Ishikawa (cell line): ENCODE measurements around the gene SLC16A13.

Experiments used
- CEBPB ChIP-seq: IDR thresholded peaks from 2 replicates; pipeline ENCODE4 v1.6.1; 2012
- CREB1 ChIP-seq: IDR thresholded peaks from 2 replicates; pipeline ENCODE4 v1.6.1; 2012; ENCODE audit warnings: low read depth
- EGR1 ChIP-seq: IDR thresholded peaks from 2 replicates; pipeline ENCODE4 v1.6.1; 2012
- EP300 ChIP-seq: IDR thresholded peaks from 2 replicates; pipeline ENCODE4 v1.6.1; 2012; ENCODE audit warnings: borderline replicate concordance
- FOXM1 ChIP-seq: IDR thresholded peaks from 2 replicates; pipeline ENCODE4 v1.6.1; 2012; ENCODE audit warnings: low read depth, borderline replicate concordance
- MAX ChIP-seq: IDR thresholded peaks from 2 replicates; pipeline ENCODE4 v1.6.1; 2012
- NFIC ChIP-seq: IDR thresholded peaks from 2 replicates; pipeline ENCODE4 v1.6.1; 2012
- RAD21 ChIP-seq: IDR thresholded peaks from 2 replicates; pipeline ENCODE4 v1.6.1; 2012; ENCODE audit warnings: low read depth
- REST ChIP-seq: IDR thresholded peaks from 2 replicates; pipeline ENCODE4 v1.6.1; 2012; ENCODE audit warnings: low read depth, mild to moderate bottlenecking
- TAF1 ChIP-seq: IDR thresholded peaks from 2 replicates; pipeline ENCODE4 v1.6.1; 2012; ENCODE audit warnings: low read depth, mild to moderate bottlenecking
- TCF12 ChIP-seq: IDR thresholded peaks from 2 replicates; pipeline ENCODE4 v1.6.1; 2012; ENCODE audit warnings: low read depth
- TEAD4 ChIP-seq: IDR thresholded peaks from 2 replicates; pipeline ENCODE4 v1.6.1; 2012
- USF1 ChIP-seq: IDR thresholded peaks from 2 replicates; pipeline ENCODE4 v1.6.1; 2012
- YY1 ChIP-seq: IDR thresholded peaks from 2 replicates; pipeline ENCODE4 v1.6.1; 2012; ENCODE audit warnings: low read depth
- ZBTB7A ChIP-seq: IDR thresholded peaks from 2 replicates; pipeline ENCODE4 v1.6.1; 2012; ENCODE audit warnings: low read depth

The SLC16A13 gene

GRCh38 chr17:7067198-7067597 is 31.4 kb downstream of the SLC16A13 start:
- TF ChIP-seq YY1 (no peak), FOXM1 (no peak), CEBPB (no peak), RAD21 (no peak), REST (no peak), TCF12 (no peak), ZBTB7A (no peak), USF1 (no peak), TEAD4 (no peak), EGR1 (no peak), EP300 (no peak)

GRCh38 chr17:7068268-7068667 is 32.5 kb downstream of the SLC16A13 start:
- TF ChIP-seq EP300 (no peak), RAD21 (no peak), EGR1 (no peak), USF1 (no peak), FOXM1 (no peak), ZBTB7A (no peak), YY1 (no peak), CREB1 (no peak), REST (no peak), TEAD4 (no peak), CEBPB (no peak), TAF1 (no peak), TCF12 (no peak), MAX (no peak), NFIC (no peak)

GRCh38 chr17:7070712-7071111 is 34.9 kb downstream of the SLC16A13 start:
- TF ChIP-seq ZBTB7A (no peak), EP300 (no peak), RAD21 (no peak), TAF1 (no peak), EGR1 (no peak), YY1 (no peak), CEBPB (no peak), USF1 (no peak), MAX (no peak), CREB1 (no peak), REST (no peak), TEAD4 (no peak), TCF12 (no peak)

- no peak for TF ChIP-seq RAD21
- no peak for TF ChIP-seq TAF1
- no peak for TF ChIP-seq REST
- no peak for TF ChIP-seq EGR1
- TF ChIP-seq EP300, result no peak
- TF ChIP-seq FOXM1, result no peak
- TF ChIP-seq ZBTB7A, result no peak
- TF ChIP-seq NFIC, result no peak
- TF ChIP-seq MAX, result no peak
- no peak for TF ChIP-seq TCF12
- no peak for TF ChIP-seq CREB1
- TF ChIP-seq CEBPB, result no peak
- no peak for TF ChIP-seq USF1
- TF ChIP-seq YY1, result no peak
- TF ChIP-seq TEAD4, result no peak
These were observed 36.6 kb downstream of the SLC16A13 start for GRCh38 chr17:7072406-7072805.
